GM10266 (cell line): ENCODE results near the gene NECTIN3.

ENCODE experiments used
- DNase-seq: peaks from one replicate; pipeline ENCODE4 v3.0.0; 2012; ENCODE audit errors: extremely low spot score
- TF ChIP-seq, protein P1 (sequence below): IDR thresholded peaks from 2 replicates; pipeline ENCODE4 v1.5.1; 2012; ENCODE audit warnings: mild to moderate bottlenecking, low read depth; ENCODE audit not compliant: control insufficient read depth, insufficient read depth; ENCODE audit errors: missing control alignments

Gene NECTIN3

DNA sequence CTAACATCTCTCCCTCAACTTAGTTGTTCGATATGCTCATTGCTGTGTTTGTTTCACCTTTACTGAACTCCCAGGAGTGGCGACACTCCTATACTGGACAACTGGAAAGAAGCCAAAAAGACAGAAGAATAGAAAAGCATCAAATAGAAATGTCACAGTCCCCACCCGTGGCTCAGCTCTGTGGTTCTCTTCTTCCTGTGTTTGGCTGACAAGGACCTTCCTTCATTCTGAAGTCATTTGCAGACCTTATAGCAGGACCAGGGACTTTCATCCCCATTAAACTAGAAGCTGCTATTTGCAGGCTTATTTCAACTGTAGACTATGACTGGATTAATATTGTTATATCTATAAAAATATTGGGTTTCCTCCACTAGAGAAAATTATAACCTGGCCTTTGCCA is 125.9 kb downstream of the NECTIN3 start:
- no peak for DNase-seq

DNA sequence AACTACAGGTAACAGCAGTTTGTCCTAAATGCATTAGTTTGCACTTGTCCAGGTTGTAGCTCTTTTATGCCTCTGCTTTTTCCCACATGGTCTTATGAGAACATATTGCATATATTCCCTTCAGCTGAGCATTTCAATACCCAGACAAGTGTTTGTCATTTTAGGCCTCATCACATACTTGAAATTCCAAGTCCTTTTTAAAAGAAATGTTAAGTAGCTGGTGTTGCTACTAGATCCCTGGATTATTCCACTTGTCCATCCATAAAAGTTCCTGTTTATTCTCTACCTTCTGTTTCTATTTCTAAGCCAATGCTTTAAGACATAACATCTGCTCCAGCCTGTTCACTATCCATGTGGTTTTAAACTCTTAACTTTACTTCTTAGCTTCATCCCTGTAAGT is 128.4 kb downstream of the NECTIN3 start:
- TF ChIP-seq, protein P1, sequence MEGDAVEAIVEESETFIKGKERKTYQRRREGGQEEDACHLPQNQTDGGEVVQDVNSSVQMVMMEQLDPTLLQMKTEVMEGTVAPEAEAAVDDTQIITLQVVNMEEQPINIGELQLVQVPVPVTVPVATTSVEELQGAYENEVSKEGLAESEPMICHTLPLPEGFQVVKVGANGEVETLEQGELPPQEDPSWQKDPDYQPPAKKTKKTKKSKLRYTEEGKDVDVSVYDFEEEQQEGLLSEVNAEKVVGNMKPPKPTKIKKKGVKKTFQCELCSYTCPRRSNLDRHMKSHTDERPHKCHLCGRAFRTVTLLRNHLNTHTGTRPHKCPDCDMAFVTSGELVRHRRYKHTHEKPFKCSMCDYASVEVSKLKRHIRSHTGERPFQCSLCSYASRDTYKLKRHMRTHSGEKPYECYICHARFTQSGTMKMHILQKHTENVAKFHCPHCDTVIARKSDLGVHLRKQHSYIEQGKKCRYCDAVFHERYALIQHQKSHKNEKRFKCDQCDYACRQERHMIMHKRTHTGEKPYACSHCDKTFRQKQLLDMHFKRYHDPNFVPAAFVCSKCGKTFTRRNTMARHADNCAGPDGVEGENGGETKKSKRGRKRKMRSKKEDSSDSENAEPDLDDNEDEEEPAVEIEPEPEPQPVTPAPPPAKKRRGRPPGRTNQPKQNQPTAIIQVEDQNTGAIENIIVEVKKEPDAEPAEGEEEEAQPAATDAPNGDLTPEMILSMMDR, result no peak
- DNase-seq, result no peak

More for the DNA sequence above, 125.9 kb downstream of the NECTIN3 start:
- TF ChIP-seq, protein P1, result no peak

DNA sequence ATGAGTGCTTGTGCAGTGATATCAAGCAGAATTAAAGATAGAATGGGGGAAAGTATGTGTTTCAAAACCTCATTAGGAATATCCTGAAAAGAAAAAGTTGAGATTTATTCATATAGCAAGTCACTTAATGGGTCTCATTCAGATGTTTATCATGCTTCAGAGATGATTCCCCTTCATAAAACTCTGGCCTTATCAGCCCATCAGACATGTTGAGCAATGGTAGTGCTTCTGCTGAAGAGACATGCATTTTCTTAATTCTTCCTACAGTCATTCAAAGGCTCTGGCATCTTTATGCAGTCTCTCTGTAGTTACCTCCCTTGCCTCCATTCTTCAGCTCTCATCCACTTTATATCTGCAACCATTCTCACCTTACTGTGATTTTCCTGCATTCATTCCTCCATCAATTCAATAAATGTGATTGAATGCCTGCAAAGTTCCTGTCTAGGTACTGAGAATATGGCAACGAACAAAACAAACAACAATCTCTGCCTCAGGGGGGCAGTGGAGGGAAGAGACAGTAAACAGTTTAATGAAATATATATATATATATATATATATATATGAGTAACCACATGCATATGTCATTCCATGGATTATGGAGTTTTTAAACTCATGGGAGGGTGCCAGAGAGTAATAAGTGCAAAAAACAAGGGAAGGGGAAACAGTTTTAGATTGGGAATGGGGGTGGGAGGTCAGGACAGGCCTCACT is 138.5 kb downstream of the NECTIN3 start:
- DNase-seq, result no peak
- TF ChIP-seq, protein P1, result no peak

DNA sequence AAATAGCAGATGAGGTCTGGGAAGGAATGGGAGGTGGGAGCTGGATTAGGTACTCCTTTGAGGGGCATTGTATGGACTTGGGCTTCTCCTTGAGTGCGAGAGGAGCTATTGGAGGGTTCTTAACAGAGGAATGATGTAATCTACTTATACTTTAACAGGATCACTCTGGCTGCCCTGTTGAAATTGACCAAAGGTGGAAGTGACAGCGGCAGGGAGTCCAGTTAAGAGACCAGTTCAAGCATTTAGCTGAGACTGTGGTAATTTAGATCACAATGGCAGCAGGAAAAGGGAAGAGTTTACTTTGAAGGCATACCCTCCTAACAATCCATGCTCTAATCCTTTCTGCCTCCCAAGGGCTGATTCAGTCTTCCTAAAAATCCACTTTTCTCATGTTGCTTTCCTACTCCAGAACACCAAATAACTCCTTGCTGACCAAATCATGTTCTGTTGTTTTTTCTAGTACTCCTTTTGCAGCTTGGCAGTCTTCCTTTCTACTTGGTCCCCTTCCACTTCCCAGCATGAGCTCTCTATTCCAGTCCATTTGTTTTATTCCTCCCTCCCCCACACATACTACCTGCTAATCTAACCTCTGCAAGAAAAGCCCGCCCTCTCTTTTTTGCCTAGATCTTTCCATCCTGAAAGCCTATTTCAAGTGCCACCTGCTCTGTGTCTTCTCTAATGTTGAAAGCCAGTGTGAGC is 139.4 kb downstream of the NECTIN3 start:
- no peak for DNase-seq

DNA sequence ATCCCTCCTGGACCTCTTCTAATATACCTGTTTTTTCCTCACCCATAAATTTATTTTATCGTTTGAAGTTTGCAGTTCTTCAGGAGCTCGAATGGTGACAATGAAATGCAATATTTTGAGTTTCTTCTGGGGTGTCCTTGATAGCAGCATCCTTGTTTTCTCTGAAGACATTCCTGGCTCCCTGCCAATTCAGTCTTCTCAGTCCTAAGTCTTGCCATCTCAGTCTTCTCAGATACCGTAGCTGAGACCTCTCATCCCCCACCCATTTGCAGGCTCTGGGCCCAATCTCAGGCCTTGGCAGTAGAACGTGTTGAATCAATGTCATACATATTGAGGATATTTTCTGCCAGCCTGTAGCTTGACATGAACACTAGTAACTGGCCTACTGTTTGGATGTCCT is 140.9 kb downstream of the NECTIN3 start:
- no peak for DNase-seq
- TF ChIP-seq, protein P1, result no peak

More for the DNA sequence above, 139.4 kb downstream of the NECTIN3 start:
- TF ChIP-seq, protein P1, result no peak

DNA sequence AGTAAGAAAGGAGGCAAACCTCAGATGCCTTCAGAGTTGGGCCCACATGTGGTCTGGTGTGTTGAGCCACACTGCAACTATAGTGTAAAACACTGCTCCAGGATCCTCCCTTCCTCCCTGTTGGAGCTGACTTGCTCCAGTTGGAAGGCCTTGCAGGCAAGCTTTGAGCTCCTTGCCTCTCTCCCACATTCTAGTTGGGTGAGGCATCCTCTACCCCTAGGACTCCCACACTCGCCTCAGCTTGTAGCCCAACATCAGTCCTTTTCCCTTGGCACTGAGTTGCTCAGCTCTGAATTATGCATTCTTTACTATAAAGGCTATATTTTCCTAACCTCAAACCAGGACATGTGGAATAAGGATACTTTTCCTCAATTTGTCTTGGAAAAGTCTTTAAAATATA is 143.9 kb downstream of the NECTIN3 start:
- DNase-seq, result no peak
- TF ChIP-seq, protein P1, result no peak

DNA sequence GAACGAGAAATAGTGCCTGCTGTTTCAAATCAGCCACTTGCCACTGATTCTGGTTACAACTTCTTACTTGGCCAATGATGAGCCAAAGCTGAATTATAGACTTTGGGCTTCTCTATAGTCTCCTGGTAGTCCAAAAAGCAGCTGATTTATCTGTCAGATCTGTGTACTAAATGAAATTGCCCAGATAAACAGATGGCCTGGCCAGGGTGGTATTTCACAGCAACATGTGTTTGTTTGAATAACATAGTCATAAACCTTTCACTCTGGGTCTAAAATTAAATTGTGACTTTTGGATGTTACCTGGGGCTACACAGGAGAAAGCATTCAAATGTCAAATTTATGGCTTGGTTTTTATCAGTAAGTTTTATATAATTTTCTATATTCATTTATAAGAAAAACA is 147.0 kb downstream of the NECTIN3 start:
- TF ChIP-seq, protein P1, result no peak

More for the DNA sequence above, 147.0 kb downstream of the NECTIN3 start:
- DNase-seq, result no peak
